ENCODE results near the gene FDCSP.

Gene FDCSP

GRCh38 chr4:70191647-70192046, 34.3 kb upstream of the FDCSP start:
- Histone ChIP-seq H3K36me3 (ENCODE audit: low read depth) (no peaks in the 10 kb centered on the region), H3K9me3 (ENCODE audit: severe bottlenecking) (no peaks in the 10 kb centered on the region), H3K4me3 (ENCODE audit: severe bottlenecking) (no peak overlapping the region), H3K27ac (ENCODE audit: poor library complexity, severe bottlenecking) (no peak overlapping the region), H3K27me3 (ENCODE audit: insufficient read depth, poor library complexity, severe bottlenecking) (no peaks in the 10 kb centered on the region), H3K4me1 (ENCODE audit: insufficient read depth, poor library complexity, severe bottlenecking) (no peaks in the 10 kb centered on the region)
- DNase-seq (ENCODE audit: low spot score) (no peak), ATAC-seq (ENCODE audit: low read depth) (no peak)
- no peak for TF ChIP-seq CTCF (IDR thresholded peaks at IDR 0.05; ENCODE audit: poor library complexity, severe bottlenecking)

GRCh38 chr4:70192895-70193294, 33.0 kb upstream of the FDCSP start:
- no peak for TF ChIP-seq CTCF (IDR thresholded peaks at IDR 0.05; ENCODE audit: poor library complexity, severe bottlenecking)
- H3K4me1 ChIP-seq (ENCODE audit: insufficient read depth, poor library complexity, severe bottlenecking), result no peaks in the 10 kb centered on the region
- H3K27ac ChIP-seq (ENCODE audit: poor library complexity, severe bottlenecking), result no peak overlapping the region
- ATAC-seq (ENCODE audit: low read depth), result no peak
- DNase-seq (ENCODE audit: low spot score), result no peak
- H3K36me3 ChIP-seq (ENCODE audit: low read depth), result no peaks in the 10 kb centered on the region
- no peaks in the 10 kb centered on the region for H3K9me3 ChIP-seq (ENCODE audit: severe bottlenecking)
- no peaks in the 10 kb centered on the region for H3K27me3 ChIP-seq (ENCODE audit: insufficient read depth, poor library complexity, severe bottlenecking)
- no peak overlapping the region for H3K4me3 ChIP-seq (ENCODE audit: severe bottlenecking)

DNA sequence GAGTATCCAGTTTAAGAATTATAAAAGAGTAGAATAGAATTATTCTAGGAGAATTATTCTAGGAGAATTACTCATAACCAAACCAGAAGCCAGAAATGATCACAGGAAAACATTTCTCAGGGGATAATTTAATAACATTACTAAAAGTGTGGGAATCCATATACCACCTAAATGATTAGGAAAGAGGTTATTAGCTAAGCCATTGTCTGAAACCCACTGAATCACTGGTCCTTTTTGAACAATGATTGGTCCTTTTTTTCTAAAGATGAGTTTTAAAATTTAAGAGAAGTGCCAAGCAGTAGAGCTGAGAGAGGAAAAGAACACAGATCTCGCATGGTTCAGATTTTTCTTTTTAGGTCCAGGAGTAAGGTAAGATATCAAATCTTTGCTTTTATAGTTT, 30.5 kb upstream of the FDCSP start, which contains the start of gene ODAM:
Gene ODAM, plus strand, starts transcription at position 301 of the 400 bp plus-strand sequence. CDS start 819 bp downstream, outside the sequence.
- no peak for TF ChIP-seq CTCF (IDR thresholded peaks at IDR 0.05; ENCODE audit: poor library complexity, severe bottlenecking)
- DNase-seq (ENCODE audit: low spot score), result no peak

GRCh38 chr4:70196857-70197256, 29.1 kb upstream of the FDCSP start:
- H3K4me3 ChIP-seq (ENCODE audit: severe bottlenecking), result no peak overlapping the region
- H3K4me1 ChIP-seq (ENCODE audit: insufficient read depth, poor library complexity, severe bottlenecking), result no peaks in the 10 kb centered on the region
- H3K27ac ChIP-seq (ENCODE audit: poor library complexity, severe bottlenecking), result no peak overlapping the region
- H3K36me3 ChIP-seq (ENCODE audit: low read depth), result no peaks in the 10 kb centered on the region
- DNase-seq (ENCODE audit: low spot score) (no peak), ATAC-seq (ENCODE audit: low read depth) (no peak)
- no peaks in the 10 kb centered on the region for H3K27me3 ChIP-seq (ENCODE audit: insufficient read depth, poor library complexity, severe bottlenecking)
- no peaks in the 10 kb centered on the region for H3K9me3 ChIP-seq (ENCODE audit: severe bottlenecking)
- TF ChIP-seq CTCF (IDR thresholded peaks at IDR 0.05; ENCODE audit: poor library complexity, severe bottlenecking), result no peak

More for the DNA sequence above, 30.5 kb upstream of the FDCSP start, which contains the start of gene ODAM:
- H3K36me3 ChIP-seq (ENCODE audit: low read depth), result no peaks in the 10 kb centered on the region
- H3K4me3 ChIP-seq (ENCODE audit: severe bottlenecking), result no peak within 1 kb of the TSS
- H3K9me3 ChIP-seq (ENCODE audit: severe bottlenecking), result no peaks in the 10 kb centered on the region
- H3K4me1 ChIP-seq (ENCODE audit: insufficient read depth, poor library complexity, severe bottlenecking), result no peaks in the 10 kb centered on the region
- no peaks in the 10 kb centered on the region for H3K27me3 ChIP-seq (ENCODE audit: insufficient read depth, poor library complexity, severe bottlenecking)
- no peak for ATAC-seq (ENCODE audit: low read depth)
- no peak within 1 kb of the TSS for H3K27ac ChIP-seq (ENCODE audit: poor library complexity, severe bottlenecking)

DNA sequence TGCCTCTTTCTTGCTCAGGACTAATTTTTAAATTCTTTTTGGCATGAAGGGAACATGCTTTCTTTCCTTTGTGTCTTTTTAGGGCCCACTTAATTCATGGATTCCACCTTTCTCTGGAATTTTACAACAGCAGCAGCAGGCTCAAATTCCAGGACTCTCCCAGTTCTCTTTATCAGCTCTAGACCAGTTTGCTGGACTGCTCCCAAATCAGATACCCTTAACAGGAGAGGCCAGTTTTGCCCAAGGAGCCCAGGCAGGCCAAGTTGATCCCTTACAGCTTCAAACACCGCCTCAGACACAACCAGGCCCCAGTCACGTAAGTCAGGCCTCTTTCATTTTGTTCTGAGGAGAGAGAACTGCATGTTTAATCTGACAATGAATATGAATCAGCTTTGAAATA, 28.1 kb upstream of the FDCSP start:
- Histone ChIP-seq H3K27ac (ENCODE audit: poor library complexity, severe bottlenecking) (no peak overlapping the region), H3K36me3 (ENCODE audit: low read depth) (no peaks in the 10 kb centered on the region), H3K9me3 (ENCODE audit: severe bottlenecking) (no peaks in the 10 kb centered on the region), H3K27me3 (ENCODE audit: insufficient read depth, poor library complexity, severe bottlenecking) (no peaks in the 10 kb centered on the region), H3K4me1 (ENCODE audit: insufficient read depth, poor library complexity, severe bottlenecking) (no peaks in the 10 kb centered on the region), H3K4me3 (ENCODE audit: severe bottlenecking) (no peak overlapping the region)
- ATAC-seq (ENCODE audit: low read depth) (no peak), DNase-seq (ENCODE audit: low spot score) (no peak)
- no peak for TF ChIP-seq CTCF (IDR thresholded peaks at IDR 0.05; ENCODE audit: poor library complexity, severe bottlenecking)

All from RWPE2 (cell line).